ENCODE measurements around the gene DNAH14.
"Not testable (repeated sequence)": the region's sequence is repeated elsewhere in the genome, so short reads cannot be mapped to it uniquely, and the experiment has no call there.

Gene DNAH14

GRCh38 chr1:225360119-225360518 lies 430.6 kb downstream of the DNAH14 start:
- no peak for DNase-seq

DNA sequence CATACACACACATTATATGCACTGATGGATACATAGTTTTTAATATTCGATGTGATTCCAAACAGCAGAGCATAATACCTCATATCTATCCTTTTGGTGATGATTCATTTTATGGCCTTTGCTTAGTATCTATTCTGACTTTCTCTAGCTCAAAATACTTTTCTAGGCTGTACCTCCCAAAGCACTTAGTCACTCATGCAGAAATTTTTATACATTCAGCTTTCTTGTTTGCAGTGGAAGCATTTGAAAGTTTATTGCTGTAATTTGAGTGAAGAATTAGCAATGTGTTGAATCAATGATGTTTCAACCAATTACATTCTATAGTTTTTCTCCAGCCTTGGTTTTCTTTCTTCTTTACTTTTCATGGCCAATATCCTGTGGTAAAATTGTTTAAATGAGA lies 431.7 kb downstream of the DNAH14 start:
- DNase-seq = no peak

DNA sequence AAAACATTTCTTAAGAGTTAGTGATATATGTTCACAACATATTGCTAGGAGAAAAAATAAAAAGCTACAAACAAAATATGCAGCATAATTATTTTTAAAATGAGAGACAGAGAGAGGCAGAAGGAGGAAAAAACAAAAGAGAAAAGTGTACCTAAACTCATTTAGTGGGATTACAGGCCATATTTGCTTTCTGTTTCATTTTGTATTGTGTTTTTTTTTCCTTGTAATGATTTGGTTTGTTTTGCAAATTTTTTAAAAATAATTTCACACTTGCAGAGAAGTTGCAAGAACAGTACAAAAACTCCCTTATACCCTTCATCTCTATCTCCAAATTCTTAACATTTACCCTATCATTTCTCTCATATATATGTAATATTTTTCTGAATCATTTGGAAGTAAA lies 433.3 kb downstream of the DNAH14 start:
- no peak for DNase-seq

DNA sequence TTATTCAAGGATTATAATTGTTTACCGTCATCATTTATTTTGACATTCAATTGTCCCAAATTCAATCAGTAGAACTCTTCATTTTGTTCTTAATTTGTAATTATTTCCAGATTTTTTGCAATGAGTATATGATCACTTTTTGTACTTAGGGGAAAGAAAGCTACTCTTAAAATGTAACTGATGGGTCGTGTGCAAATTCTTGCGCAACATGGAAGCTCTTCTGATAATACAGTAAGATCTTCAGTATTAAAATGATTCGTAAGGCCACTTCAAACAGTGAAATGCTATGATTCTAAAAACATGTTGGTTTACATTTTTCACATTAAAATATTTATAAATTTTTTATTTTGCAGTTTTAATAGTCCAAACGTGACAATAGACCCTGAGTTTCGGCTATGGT lies 435.0 kb downstream of the DNAH14 start:
- no peak for DNase-seq

DNA sequence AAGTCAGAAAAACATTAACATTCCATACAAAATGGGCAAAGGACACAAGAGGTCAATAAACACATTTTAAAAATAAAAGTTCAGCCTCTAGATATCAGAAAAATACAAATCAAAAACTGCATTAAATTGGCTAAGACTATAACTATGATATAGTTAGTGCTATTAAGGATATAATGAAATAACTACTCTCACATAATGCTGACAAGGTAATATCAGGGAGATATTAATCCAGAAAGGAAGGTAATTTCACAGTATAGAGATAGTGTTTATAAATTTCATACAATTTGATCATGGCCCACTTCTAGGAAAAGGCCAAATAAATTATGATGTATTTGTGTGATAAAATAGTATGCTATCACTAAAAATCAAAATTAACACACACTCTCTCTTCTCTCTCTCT lies 436.5 kb downstream of the DNAH14 start:
- no peak for DNase-seq

DNA sequence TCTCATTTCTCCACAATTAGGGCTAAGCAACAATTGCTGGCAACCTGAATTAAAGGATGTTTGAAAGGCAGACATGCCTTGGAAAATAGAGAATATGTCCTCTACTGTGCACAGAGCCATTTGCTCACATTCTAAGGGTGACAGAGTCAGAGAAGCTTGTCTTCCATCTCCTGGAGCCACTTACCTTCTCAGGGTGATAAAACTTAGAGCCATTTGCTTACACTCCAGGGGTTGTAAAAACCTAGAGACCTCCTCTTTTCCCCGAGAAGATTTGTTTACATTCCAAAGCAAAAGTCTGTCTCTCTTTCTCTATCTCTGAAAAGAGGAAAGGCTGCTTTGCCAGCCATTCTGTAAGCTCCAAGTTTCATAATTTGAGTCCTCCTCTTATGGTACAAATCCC lies 437.1 kb downstream of the DNAH14 start:
- DNase-seq = no peak

DNA sequence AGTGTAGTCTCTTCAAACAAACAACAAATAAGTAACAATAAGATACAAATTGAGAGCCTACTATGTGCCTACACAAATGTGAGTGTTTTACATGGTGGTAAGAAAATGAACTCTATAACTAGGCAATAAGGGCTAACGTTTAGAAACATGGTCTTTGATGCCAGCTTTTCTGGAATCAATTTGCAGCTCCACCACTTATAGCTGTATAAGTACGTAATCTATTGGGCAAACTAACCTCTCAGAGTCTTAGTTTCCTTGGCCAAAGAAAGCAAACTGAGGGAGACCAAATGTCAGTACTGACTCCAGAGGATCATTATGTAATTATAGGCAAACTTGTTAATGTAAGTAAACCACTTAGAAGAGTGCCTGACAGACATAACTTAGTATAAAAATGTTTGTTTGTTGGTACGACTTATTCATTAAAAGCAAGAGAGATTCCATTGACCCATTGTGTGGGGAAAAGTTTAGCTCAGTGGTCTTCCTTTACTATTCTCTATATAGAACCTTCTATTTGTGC lies 438.6 kb downstream of the DNAH14 start:
- DNase-seq = no peak

DNA sequence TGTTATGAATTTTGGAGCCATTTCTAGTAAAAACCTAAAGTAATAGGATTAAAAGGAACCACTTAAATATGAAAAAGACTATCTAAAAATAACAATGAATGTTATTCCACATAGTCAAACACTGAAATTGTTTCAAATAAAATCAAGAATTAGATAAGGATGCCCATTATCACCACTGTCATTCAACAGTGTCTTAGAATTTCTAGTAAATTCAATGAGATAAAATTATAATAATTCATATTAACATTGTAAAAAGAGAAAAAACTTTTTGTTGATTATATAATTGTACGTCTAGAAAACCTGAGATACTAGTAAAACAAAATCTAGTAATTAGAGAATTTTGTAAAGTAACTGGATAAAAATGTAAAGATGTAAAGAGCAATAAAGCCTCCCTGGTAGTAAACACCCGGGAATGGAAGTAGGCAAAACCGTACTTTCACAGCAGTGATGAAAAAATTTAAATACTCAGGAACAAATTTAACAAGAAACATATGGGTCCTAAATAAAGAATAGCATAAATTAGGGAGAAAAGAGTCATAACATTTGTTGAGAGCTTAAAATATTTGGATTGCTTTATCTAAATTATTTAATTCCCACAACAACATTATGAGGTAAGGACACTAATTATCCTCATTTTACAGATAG lies 442.0 kb downstream of the DNAH14 start:
- no peak for DNase-seq

DNA sequence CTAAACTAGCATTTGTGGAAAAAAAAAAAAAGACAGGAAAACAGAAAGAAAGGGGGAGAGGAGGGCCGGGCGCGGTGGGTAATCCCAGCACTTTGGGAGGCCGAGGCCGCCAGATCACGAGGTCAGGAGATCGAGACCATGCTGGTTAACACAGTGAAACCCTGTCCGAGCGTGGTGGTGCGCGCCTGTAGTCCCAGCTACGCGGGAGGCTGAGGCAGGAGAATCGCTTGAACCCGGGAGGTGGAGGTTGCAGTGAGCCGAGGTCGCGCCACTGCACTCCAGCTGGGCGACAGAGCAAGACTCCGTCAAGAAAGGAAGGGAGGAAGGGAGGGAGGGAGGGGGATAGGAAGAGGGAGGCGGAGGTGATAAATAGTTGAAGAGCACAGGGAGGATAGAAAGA lies 443.7 kb downstream of the DNAH14 start:
- DNase-seq = no peak

DNA sequence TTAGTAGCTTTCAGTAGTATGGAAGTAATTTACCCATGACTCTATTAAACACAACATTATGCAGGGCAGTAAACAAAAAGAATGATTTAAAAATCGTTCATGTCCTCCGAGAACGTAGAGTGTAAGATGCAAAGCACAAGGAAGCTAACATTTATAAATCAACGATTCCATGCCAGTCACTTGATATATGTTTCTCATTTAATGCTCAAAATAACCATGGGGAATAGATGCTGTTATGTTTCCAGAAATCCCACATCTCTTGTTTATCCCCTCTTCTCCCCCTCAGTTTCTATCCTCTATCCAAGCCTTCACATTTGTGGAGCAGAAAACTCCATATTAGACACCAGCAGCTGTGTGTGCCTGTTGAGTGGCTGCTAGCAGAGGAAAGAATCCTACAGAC lies 445.5 kb downstream of the DNAH14 start:
- no peak for DNase-seq

DNA sequence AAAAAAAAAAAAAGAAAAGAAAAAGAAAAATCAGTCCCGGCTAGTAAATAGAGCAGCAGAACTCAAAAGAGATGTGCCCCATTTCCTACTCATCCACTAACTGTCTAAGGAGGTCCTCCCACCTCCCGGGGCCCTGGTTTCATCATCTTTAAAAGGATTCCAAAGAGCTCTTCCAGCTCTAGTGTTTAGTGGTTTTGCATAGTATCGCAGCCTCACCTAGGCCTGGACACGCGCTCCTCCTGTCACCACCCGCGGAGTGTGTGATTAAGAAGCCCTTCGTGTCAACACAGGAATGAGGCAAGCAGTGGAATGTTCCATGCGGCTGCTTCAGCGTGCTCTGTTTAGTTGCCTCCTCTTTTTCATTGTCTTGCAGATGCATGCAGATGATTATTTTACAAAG lies 449.4 kb downstream of the DNAH14 start:
- DNase-seq = no peak

- DNase-seq = no peak
Observed at GRCh38 chr1:225380691-225381090, 451.2 kb downstream of the DNAH14 start.

DNA sequence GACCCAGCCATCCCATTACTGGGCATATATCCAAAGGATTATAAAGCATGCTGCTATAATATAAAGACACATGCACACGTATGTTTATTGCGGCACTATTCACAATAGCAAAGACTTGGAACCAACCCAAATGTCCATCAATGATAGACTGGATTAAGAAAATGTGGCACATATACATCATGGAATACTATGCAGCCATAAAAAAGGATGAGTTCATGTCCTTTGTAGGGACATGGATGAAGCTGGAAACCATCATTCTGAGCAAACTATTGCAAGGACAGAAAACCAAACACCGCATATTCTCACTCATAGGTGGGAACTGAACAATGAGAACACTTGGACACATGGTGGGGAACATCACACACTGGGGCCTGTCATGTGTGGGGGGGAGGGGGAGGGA lies 457.4 kb downstream of the DNAH14 start:
- DNase-seq = not testable (repeated sequence)

GRCh38 chr1:225388372-225388771 lies 458.9 kb downstream of the DNAH14 start:
- DNase-seq = no peak

DNA sequence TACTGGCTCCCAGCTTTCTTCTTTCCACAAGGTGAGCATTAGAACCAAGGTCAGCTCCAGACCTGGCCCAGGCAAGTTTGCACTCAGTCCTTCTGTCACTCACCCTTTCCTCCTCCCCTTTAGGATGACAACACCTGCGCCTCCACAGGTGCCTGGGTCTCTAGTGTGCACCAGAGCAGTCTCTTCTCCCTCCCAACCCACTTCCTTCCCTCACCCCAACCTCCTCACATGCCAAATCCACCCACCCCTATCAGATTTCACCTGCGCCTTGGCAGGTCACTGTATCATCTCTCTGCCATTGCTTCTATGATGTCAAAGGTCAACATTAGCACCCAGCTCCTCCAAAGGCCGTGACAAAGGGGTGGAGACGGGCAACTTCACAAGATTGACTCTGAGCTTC lies 460.4 kb downstream of the DNAH14 start:
- DNase-seq = no peak

DNA sequence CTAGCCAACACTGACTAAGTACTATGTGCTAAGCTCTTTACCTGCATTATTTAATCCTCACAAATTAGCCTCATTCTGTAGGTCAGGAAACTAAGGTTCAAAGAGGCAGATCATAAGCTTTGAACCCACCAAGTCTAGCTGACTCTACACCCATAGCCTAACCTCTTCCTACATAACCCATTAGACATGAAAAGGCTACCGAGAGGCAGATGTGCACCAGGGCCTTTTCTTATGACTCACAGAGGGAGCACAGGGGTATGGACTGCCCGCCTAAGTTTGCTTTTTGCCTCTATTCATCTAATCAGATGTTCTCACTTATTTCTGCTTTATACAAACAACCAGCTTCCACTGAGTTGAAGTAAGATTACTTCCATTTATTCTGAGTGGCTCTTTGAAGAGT lies 466.9 kb downstream of the DNAH14 start:
- DNase-seq = no peak

DNA sequence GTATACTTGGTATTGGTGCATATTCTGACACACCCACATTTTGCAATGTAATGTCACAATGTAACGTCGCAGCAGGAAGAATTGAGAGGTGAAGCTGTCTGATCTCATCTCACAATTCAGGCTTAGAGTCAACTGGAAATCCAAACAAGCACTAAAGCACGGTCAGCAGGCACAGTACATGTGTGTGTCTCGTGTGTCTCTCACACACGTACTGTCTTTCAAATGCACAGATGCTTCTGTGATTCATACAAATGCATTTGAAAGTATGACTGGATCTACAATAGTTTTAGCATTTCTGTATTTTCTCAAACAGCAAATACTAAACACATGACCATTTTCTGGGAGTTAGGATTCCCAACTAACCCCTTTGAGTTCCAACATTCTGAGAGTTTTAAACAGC lies 471.5 kb downstream of the DNAH14 start:
- DNase-seq = no peak

- no peak for DNase-seq
Observed at GRCh38 chr1:225406976-225407725, 477.7 kb downstream of the DNAH14 start.

DNA sequence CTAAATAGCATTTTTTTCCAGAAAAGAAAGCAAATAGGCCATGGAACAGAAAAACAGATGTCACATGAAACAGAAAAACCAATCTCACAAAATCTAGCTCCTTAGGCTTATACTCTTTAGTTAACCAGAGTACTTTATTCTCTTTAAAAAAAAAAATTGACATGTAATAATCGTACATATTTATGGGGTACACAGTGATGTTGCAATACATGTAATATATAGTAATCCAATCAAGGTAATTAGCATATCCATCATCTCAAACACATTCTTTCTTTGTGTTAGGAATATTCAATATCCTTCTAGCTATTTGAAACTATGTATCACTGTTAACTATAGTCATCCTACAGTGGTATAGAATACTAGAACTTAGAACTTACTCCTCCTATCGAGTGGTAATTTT lies 478.3 kb downstream of the DNAH14 start:
- no peak for DNase-seq

- DNase-seq = no peak
Observed at GRCh38 chr1:225408249-225408648, 478.8 kb downstream of the DNAH14 start.

DNA sequence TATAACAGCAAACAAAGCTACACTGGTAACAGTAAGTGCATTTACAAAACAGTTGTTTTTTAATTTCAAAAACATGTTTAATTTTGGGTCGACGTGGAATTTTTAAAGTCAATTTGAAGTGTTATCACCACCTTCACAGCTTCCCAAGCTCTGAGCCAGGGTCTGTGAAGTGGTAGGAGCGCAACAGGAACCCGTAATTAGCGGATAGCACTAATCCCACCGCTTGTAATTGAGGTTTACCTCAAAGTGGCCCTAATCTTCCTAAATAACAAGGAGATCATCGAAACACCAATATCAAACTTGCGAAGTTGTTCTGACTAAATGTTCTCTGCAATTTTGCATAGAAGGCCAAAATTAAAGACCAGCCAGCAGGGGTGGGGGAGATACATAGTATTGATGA lies 479.6 kb downstream of the DNAH14 start:
- no peak for DNase-seq

DNA sequence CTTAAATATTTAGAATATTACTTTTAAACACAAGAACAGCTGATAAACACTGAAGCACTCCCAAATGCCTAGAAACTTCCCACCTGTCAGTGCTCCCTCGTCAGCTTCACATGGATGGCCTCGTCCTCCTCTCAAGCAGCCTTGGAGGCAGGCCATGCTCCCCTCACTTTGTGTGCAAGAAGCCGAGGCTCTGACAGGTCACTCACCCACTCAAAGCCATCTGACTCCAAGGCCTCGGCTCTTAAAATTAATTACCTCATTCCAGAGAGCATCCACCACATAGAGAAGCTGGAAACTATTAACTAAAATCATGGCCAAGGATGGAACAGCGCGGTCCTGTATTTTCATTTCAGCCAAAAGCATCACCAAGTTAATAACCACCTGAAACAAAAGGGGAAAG lies 480.6 kb downstream of the DNAH14 start:
- no peak for DNase-seq

- no peak for DNase-seq
Observed at GRCh38 chr1:225412321-225412720, 482.8 kb downstream of the DNAH14 start.

DNA sequence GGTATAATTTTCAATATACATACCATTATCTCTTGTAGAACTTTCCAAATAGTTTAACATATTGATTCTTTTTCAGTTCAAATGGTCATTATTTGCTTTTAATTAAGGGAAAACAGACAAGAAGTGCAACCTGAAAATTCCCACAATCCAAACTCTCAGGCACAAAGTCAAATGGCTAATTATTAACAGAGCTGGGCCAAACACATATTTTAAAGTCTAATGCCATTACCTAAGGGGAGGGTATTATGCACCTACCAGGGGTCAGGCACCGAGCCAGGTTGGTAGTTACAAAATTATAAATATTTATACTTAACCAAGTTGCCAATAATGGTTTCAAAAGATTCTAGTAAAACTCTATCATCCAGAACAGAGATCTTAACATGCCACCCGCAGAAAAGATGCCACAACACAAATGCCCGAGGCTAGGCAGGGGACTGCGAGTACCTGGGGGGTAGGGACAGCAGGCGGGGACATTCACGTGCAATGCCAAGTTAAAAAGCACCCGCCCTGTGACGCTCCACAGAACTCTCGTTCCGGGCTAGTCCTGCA lies 483.4 kb downstream of the DNAH14 start:
- DNase-seq = no peak
